Astrocyte (in vitro differentiated cells and primary cell): ENCODE data around the gene SNED1.

Experiments used
- EZH2 ChIP-seq: IDR thresholded peaks from 2 replicates; pipeline ENCODE4 v1.6.1; 2012; ENCODE audit warnings: mild to moderate bottlenecking, low read length, inconsistent platforms; ENCODE audit not compliant: insufficient read depth
- TF ChIP-seq, protein P1 (sequence below): IDR thresholded peaks from 2 replicates; pipeline ENCODE4 v1.5.1; 2011; ENCODE audit warnings: low read depth, mild to moderate bottlenecking, inconsistent platforms, low read length, moderate library complexity; ENCODE audit not compliant: insufficient read depth

GRCh38 chr2:241074901-241075540 lies 76.6 kb downstream of the SNED1 start:
- TF ChIP-seq, protein P1, sequence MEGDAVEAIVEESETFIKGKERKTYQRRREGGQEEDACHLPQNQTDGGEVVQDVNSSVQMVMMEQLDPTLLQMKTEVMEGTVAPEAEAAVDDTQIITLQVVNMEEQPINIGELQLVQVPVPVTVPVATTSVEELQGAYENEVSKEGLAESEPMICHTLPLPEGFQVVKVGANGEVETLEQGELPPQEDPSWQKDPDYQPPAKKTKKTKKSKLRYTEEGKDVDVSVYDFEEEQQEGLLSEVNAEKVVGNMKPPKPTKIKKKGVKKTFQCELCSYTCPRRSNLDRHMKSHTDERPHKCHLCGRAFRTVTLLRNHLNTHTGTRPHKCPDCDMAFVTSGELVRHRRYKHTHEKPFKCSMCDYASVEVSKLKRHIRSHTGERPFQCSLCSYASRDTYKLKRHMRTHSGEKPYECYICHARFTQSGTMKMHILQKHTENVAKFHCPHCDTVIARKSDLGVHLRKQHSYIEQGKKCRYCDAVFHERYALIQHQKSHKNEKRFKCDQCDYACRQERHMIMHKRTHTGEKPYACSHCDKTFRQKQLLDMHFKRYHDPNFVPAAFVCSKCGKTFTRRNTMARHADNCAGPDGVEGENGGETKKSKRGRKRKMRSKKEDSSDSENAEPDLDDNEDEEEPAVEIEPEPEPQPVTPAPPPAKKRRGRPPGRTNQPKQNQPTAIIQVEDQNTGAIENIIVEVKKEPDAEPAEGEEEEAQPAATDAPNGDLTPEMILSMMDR: no peak
- TF ChIP-seq EZH2: no peak
